ENCODE measurements around the gene TNFRSF21.

- TF ChIP-seq, protein P1, sequence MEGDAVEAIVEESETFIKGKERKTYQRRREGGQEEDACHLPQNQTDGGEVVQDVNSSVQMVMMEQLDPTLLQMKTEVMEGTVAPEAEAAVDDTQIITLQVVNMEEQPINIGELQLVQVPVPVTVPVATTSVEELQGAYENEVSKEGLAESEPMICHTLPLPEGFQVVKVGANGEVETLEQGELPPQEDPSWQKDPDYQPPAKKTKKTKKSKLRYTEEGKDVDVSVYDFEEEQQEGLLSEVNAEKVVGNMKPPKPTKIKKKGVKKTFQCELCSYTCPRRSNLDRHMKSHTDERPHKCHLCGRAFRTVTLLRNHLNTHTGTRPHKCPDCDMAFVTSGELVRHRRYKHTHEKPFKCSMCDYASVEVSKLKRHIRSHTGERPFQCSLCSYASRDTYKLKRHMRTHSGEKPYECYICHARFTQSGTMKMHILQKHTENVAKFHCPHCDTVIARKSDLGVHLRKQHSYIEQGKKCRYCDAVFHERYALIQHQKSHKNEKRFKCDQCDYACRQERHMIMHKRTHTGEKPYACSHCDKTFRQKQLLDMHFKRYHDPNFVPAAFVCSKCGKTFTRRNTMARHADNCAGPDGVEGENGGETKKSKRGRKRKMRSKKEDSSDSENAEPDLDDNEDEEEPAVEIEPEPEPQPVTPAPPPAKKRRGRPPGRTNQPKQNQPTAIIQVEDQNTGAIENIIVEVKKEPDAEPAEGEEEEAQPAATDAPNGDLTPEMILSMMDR (IDR thresholded peaks at IDR 0.05; ENCODE audit: low read depth, low read length): no peak
- TF ChIP-seq POLR2A (IDR thresholded peaks at IDR 0.05; ENCODE audit: extremely low read depth, insufficient read length) (no peak), MYC (IDR thresholded peaks at IDR 0.05; ENCODE audit: low read depth, low read length) (no peak)
- TF ChIP-seq, protein P2, sequence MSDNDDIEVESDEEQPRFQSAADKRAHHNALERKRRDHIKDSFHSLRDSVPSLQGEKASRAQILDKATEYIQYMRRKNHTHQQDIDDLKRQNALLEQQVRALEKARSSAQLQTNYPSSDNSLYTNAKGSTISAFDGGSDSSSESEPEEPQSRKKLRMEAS (IDR thresholded peaks at IDR 0.05; ENCODE audit: low read depth, low read length): no peak
These were observed 45.8 kb upstream of the TNFRSF21 start for GRCh38 chr6:47355496-47355895.

Data from NB4 (cell line).